ENCODE results near the gene GXYLT1.
"Not testable (repeated sequence)": the region's sequence is repeated elsewhere in the genome, so short reads cannot be mapped to it uniquely, and the experiment has no call there.

The GXYLT1 gene

GRCh38 chr12:42145197-42145549 is 499 bp upstream of the GXYLT1 start:
- no peak for DNase-seq (ENCODE audit: low read depth in 2 of 2)

GRCh38 chr12:42144158-42144407 is 591 bp downstream of the GXYLT1 start:
- no peak for DNase-seq (ENCODE audit: low read depth in 2 of 2)

- DNase-seq (ENCODE audit: low read depth in 2 of 2) = no peak
Observed at GRCh38 chr12:42143452-42144157, 1.1 kb downstream of the GXYLT1 start.

DNA sequence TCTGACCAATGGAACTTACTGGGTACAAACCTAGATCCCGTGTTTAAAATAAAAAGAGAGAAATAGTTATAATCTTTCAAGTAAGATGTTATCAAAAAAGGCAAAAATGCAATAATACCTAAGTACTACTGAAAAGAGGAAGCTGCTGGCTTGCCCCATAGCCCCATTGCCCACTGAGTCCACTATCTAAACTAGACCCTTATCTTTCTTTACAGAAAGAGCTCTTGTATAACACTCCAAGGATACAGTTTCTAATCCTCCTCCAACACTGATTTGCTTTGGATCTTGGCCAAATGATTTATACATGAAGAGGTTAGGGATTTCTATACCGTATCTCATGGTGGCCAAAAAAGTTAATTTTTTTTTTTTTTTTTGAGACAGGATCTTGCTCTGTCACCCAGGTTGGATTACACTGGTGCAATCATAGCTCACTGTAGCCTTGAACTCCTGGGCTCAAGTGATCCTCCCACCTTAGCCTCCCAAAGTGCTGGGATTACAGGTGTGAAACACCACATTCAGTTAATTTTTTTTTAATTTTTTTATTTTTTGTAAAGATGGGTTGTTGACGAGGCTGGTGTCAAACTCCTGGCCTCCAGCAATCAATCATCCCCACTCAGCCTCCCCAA is 2.6 kb downstream of the GXYLT1 start:
- no peak for DNase-seq (ENCODE audit: low read depth in 2 of 2)

- no peak for DNase-seq (ENCODE audit: low read depth in 2 of 2)
Observed at GRCh38 chr12:42140901-42141300, 3.8 kb downstream of the GXYLT1 start.

- no peak for DNase-seq (ENCODE audit: low read depth in 2 of 2)
Observed at GRCh38 chr12:42135259-42135814, 9.3 kb downstream of the GXYLT1 start.

DNA sequence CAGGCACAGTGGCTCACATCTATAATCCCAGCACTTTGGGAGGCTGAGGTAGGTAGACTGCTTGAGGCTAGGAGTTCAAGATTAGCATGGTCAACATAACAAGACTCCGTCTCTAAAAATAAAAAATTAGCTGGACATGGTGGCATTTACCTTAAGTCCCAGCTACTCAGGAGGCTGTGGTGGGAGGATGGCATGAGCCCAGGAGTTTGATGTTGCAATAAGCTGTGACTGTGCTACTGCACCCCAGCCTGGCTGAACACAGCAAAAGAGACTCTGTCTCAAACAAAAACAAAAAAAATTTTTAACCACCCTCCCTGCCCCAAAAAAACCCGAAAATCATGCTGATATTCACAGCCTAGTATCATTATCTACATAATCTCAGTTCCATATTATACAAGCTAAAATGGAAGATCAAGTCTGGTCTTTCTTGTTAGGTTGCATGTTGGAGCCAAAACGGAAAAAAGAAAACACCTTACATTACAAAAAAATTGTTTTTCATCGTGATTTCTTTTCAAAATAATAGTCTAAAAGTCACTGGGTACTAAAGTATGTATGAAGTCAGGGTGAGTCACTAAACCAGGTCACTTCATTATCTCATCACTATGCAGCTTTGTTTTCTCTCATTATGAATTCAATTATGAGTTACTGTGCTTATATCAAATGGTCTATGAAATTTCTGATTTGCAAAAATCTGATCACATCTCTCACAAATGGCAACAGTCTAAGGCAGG is 13.8 kb downstream of the GXYLT1 start:
- no peak for DNase-seq (ENCODE audit: low read depth in 2 of 2)

DNA sequence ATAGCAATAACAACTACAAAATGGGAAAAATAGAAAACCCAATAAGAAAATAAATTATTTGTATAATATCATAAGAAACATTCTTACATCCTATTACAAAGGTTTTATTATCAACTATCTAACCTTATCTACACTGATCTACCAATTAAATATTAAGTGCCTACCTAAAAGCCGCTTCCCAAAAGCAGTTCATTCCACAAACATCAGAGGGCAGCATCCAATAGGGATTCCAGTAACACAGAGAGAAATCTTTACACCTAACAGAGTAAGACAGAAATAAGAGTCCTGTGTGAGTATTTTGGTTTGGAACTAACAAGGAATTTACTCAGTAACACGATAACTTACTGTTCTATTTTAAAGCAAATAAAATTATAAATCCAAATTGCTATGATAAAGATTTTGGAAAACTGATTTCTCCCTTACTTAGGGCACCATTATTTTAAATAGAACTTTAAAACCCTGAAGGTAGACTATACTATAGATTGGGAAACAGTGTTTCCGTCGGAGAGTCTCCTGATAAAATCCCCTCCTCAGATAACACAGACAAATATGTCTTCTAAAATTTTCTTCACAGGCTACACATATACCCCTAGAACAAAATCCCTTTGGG is 15.0 kb downstream of the GXYLT1 start:
- no peak for DNase-seq (ENCODE audit: low read depth in 2 of 2)

GRCh38 chr12:42128888-42129287 is 15.8 kb downstream of the GXYLT1 start:
- DNase-seq (ENCODE audit: low read depth in 2 of 2) = no peak

- DNase-seq (ENCODE audit: low read depth in 2 of 2) = no peak
Observed at GRCh38 chr12:42128327-42128726, 16.3 kb downstream of the GXYLT1 start.

DNA sequence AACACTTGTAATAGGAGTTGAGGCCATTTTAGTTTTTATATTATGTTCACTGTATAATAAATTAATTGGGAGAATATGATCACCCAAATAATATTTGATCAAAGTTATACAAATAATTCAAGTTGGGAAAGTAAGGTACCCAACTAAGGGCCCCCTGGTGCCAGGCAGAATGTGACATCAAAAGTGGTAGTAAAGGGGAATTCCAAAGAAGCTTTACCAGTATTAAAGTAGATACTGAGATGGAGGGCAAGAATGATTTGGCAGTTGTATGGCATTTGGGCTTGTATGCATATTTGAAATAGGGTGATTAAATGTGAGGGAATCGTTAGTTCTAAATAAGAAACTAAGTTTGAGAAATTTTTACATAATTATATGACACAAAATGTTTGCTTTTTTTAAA is 17.7 kb downstream of the GXYLT1 start:
- DNase-seq (ENCODE audit: low read depth in 2 of 2) = no peak

- no peak for DNase-seq (ENCODE audit: low read depth in 2 of 2)
Observed at GRCh38 chr12:42125388-42125767, 19.3 kb downstream of the GXYLT1 start.

- DNase-seq (ENCODE audit: low read depth in 2 of 2) = no peak
Observed at GRCh38 chr12:42124764-42125387, 19.8 kb downstream of the GXYLT1 start.

DNA sequence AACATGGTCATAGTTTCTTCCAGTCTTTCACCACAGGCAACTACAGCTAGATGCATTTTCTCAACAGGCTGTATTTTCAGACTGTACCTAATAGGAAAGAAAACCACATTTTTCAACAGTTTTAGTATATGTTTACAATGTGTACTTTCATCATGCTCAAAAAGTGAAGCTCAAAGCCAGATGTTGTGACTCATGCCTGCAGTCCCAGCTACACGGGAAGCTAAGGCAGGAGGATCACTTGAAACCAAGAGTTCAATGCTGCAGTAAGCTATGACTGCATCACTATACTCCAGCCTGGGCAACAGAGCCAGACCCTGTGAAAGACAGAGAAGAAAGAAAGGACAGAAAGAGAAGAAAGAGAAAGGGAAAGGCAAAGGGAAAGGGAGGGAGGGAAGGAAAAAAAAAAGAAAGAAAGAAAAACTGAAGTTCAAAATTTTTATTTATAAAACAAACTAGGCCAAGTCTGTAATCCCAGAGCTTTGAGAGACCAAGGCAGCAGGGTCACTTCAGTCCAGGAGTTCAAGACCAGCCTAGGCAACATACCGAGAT is 25.5 kb downstream of the GXYLT1 start:
- DNase-seq (ENCODE audit: low read depth in 2 of 2) = no peak

- DNase-seq (ENCODE audit: low read depth in 2 of 2) = no peak
Observed at GRCh38 chr12:42118136-42118879, 26.4 kb downstream of the GXYLT1 start.

DNA sequence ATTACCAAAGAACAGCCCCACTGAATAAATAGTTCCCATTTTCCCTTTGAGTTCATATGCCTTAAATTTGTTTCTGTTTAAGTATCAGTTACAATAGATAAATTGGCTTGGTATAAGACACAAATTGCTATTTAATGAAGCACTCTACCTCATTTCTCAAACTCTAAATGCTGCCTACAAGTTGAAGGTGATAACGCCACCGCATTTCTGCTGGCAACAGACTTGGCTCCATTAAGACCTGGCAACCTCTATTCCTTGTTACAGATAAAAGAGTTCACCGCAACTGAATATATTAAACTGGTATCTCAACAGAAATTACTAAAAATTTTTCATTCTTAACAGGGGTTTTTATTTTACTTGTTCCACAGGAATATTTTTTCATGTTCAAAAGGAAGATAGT is 35.6 kb downstream of the GXYLT1 start:
- no peak for DNase-seq (ENCODE audit: low read depth in 2 of 2)

GRCh38 chr12:42106791-42107190 is 37.9 kb downstream of the GXYLT1 start:
- DNase-seq (ENCODE audit: low read depth in 2 of 2) = not testable (repeated sequence)

- DNase-seq (ENCODE audit: low read depth in 2 of 2) = no peak
Observed at GRCh38 chr12:42104784-42105183, 39.9 kb downstream of the GXYLT1 start.

GRCh38 chr12:42104087-42104486 is 40.6 kb downstream of the GXYLT1 start:
- DNase-seq (ENCODE audit: low read depth in 2 of 2) = no peak

DNA sequence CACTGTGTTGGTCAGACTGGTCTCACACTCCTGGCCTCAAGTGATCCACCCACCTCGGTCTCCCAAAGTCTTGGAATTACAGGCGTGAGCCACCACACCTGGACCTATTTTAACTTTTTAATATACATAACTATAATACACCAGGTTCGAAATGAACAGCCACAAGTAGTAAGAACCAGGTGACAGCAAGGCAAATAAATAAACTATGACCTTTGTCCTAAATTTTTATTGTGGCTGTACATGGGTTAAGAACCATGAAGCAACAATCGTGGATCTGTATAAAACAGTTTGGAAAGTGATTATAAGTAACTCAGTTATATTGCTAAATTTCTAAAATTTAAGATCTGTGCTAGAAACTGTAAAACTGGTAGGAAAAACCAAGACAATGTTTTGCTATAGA is 41.5 kb downstream of the GXYLT1 start:
- DNase-seq (ENCODE audit: low read depth in 2 of 2) = no peak

- DNase-seq (ENCODE audit: low read depth in 2 of 2) = no peak
Observed at GRCh38 chr12:42102720-42103119, 42.0 kb downstream of the GXYLT1 start.

Measured in stimulated activated CD8-positive, alpha-beta memory T cell treated with anti-CD3 and anti-CD28 coated beads, Interleukin-15, amount 100 ng/mL, for 4 hours (primary cell).